Measurements from ENCODE around the gene SLC25A6. TPM values are rescaled to one million over a fixed set of nuclear protein-coding genes. Genes with fewer than 3 reads are reported as not detected.

Gene SLC25A6
- polyA plus RNA-seq, 1 of the 3 experiments (the other 2 are of a cell fraction) = 981 TPM

DNA sequence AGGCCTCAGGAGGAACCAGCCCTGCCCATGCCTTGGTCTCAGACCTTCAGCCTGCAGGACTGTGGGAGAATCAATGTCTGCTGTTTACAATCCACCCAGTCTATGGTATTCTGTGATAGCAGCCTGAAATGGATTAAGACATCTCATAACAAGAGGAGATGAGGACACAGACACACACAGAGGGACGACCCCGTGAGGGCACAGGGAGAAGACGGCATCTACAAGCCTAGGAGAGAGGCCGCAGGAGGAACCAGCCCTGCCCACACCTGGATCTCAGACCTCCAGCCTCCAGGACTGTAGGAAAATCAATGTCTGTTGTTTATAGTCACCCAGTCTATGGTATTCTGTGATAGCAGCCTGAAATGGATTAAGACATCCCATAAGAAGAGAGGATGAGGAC lies 3.3 kb downstream of the SLC25A6 start (continued):
- no peak for TF ChIP-seq GATA2 (CRISPR knock-in tag; IDR thresholded peaks at IDR 0.05)
- no peak for TF ChIP-seq FOXJ3 (CRISPR knock-in tag; IDR thresholded peaks at IDR 0.05)

DNA sequence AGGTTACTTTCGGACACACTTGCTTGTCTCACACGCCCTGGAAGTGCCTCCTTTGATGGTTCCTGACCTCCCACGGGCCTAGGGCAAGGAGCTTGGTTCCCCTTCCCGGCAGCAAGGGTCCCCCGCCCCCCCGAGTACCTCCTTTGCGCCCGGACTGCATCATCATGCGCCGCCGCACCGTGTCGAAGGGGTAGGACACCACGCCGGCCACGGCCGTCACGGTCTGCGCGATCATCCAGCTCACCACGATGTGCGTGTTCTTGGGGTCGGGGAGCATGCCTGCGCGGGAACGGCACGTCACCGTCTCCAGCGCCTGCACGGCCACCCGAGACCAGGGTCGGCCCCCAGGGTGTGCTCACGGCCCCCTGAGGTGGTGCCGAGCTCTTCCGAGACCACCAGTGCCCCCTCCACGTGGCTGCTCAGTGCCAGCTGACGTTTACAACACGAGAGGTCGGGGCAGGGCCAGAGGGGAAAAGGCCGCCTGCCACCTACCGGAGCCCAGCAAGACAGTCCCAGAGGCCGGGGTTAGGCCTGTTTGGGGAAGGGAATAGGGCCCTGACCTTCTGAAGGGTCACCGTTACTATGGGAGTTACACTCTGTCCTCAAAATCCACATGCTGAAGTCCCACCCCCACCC lies 4.7 kb downstream of the SLC25A6 start:
- Histone ChIP-seq H2AFZ (ENCODE audit: low read depth) (no peak overlapping the region), H3K36me3 (replicated peaks in 1 of 2; ENCODE audit: control insufficient read depth in 1 of 2, insufficient read depth in 2 of 2, low read length in 1 of 2) (peaks cover 53 to 67% of the 10 kb centered on the region in 2 experiments), H3K27ac (ENCODE audit: low read depth in 2 of 2, low read length in 1 of 2) (no peak overlapping the region), H3K79me2 (ENCODE audit: insufficient read depth) (peaks cover 50% of the 10 kb centered on the region), H3K9ac (no peak overlapping the region), H3K4me3 (ENCODE audit: low read depth in 2 of 2, low read length in 1 of 2) (no peak overlapping the region), H3K9me2 (no peaks in the 10 kb centered on the region), H4K20me1 (ENCODE audit: insufficient read depth) (peaks cover 88% of the 10 kb centered on the region), H3K4me2 (no peak overlapping the region), H3K9me3 (no peaks in the 10 kb centered on the region), H3F3A (replicated peaks; ENCODE audit: insufficient read depth) (peaks cover 52% of the 10 kb centered on the region), H3K4me1 (ENCODE audit: control insufficient read depth in 1 of 2, insufficient read depth in 2 of 2, low read depth in 1 of 2, low read length in 1 of 2) (peaks cover 7 to 13% of the 10 kb centered on the region in 2 experiments; a peak in 2 of 4 replicates), H3K27me3 (ENCODE audit: insufficient read depth) (no peaks in the 10 kb centered on the region)
- 95% methylated on average over 12 of the region's 43 CpGs for WGBS (ENCODE audit: low lambda C conversion rate)
- ChIA-PET CTCF (no interaction called here), POLR2A (no interaction called here)
- TF ChIP-seq TCF12 (IDR thresholded peaks at IDR 0.05) (no peak), GATA2 (CRISPR knock-in tag; IDR thresholded peaks at IDR 0.05) (no peak), CTCF (IDR thresholded peaks at IDR 0.05) (no peak), SIN3A (IDR thresholded peaks at IDR 0.05; ENCODE audit: borderline replicate concordance, low read depth, low read length) (no peak), RFX5 (IDR thresholded peaks at IDR 0.05; ENCODE audit: low read length) (no peak), RAD21 (IDR thresholded peaks at IDR 0.05; ENCODE audit: low read length) (no peak), TAF1 (IDR thresholded peaks at IDR 0.05; ENCODE audit: borderline replicate concordance, low read depth, low read length) (no peak), EP300 (IDR thresholded peaks at IDR 0.05; ENCODE audit: borderline replicate concordance in 1 of 2, low read depth in 1 of 2, low read length in 1 of 2) (no peak), GABPA (IDR thresholded peaks at IDR 0.05; ENCODE audit: low read depth) (no peak), CHD2 (IDR thresholded peaks at IDR 0.05; ENCODE audit: low read length, partially characterized antibody) (no peak), JUND (IDR thresholded peaks at IDR 0.05) (no peak), FOXJ3 (CRISPR knock-in tag; IDR thresholded peaks at IDR 0.05) (no peak), TEAD4 (IDR thresholded peaks at IDR 0.05; ENCODE audit: borderline replicate concordance, insufficient read depth) (no peak), USF2 (IDR thresholded peaks at IDR 0.05; ENCODE audit: borderline replicate concordance, low read depth, low read length) (no peak), NFIC (IDR thresholded peaks at IDR 0.05; ENCODE audit: borderline replicate concordance) (no peak), MEF2A (IDR thresholded peaks at IDR 0.05; ENCODE audit: borderline replicate concordance, low read depth) (no peak), MAX (IDR thresholded peaks at IDR 0.05; ENCODE audit: low read depth) (no peak), ELF1 (IDR thresholded peaks at IDR 0.05) (no peak)
- TF ChIP-seq, protein P1, sequence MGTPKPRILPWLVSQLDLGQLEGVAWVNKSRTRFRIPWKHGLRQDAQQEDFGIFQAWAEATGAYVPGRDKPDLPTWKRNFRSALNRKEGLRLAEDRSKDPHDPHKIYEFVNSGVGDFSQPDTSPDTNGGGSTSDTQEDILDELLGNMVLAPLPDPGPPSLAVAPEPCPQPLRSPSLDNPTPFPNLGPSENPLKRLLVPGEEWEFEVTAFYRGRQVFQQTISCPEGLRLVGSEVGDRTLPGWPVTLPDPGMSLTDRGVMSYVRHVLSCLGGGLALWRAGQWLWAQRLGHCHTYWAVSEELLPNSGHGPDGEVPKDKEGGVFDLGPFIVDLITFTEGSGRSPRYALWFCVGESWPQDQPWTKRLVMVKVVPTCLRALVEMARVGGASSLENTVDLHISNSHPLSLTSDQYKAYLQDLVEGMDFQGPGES (IDR thresholded peaks at IDR 0.05; ENCODE audit: low read depth, low read length) = no peak
- DNase-seq = peak; percentile 19

Data from SK-N-SH (cell line).